ENCODE results near the gene SERPINI2. TPM values are rescaled to one million over a fixed set of nuclear protein-coding genes. Genes with fewer than 3 reads are reported as not detected.

The SERPINI2 gene
- polyA plus RNA-seq, 2 of the 4 experiments (the other 2 are of a cell fraction) = not detected

- CTCF ChIA-PET = no interaction called here
- DNase-seq (ENCODE audit: low read depth in 1 of 2, low spot score in 1 of 2) (peak; percentile 0 to 9), FAIRE-seq (no peak), ATAC-seq (peak in 1 of 2 experiments; percentile 75; a peak in 4 of 6 replicates)
- no peaks in the 10 kb centered on the region for H3K9me3 ChIP-seq
- no peak overlapping the region for H3K4me2 ChIP-seq
- H3K4me1 ChIP-seq = no peaks in the 10 kb centered on the region
- no peak for TF ChIP-seq KDM1A (IDR thresholded peaks at IDR 0.05; ENCODE audit: low read depth)
- no peak for TF ChIP-seq FOXS1 (CRISPR knock-in tag; IDR thresholded peaks at IDR 0.05)
- no peak for TF ChIP-seq RNF2 (IDR thresholded peaks at IDR 0.05; ENCODE audit: borderline replicate concordance, low read depth)
- WGBS (ENCODE audit: missing lambda C conversion rate) = 5% methylated on average over 3 of the region's 3 CpGs
- no peak overlapping the region for H3K27ac ChIP-seq
- H3K4me3 ChIP-seq = no peak overlapping the region
- POLR2A ChIA-PET = no interaction called here
Observed at GRCh38 chr3:167493244-167493643, 19.4 kb upstream of the SERPINI2 start.

- Histone ChIP-seq H3K27ac (no peak overlapping the region), H3K4me1 (no peaks in the 10 kb centered on the region), H3K4me3 (no peak overlapping the region), H3K4me2 (no peak overlapping the region), H3K9me3 (no peaks in the 10 kb centered on the region)
- TF ChIP-seq NFE2L2 (conservative IDR thresholded peaks at IDR 0.05; ENCODE audit: low read length) (no peak), SREBF2 (IDR thresholded peaks at IDR 0.05) (no peak), PHF8 (IDR thresholded peaks at IDR 0.05; ENCODE audit: borderline replicate concordance, low read depth) (no peak), JUN (IDR thresholded peaks at IDR 0.05) (no peak), EHMT2 (IDR thresholded peaks at IDR 0.05; ENCODE audit: low read depth) (no peak), CHD4 (IDR thresholded peaks at IDR 0.05; ENCODE audit: borderline replicate concordance) (no peak), FOSL2 (IDR thresholded peaks at IDR 0.05) (no peak), FOSL2 (CRISPR knock-in tag; IDR thresholded peaks at IDR 0.05) (no peak), KDM5A (IDR thresholded peaks at IDR 0.05) (no peak), USF2 (IDR thresholded peaks at IDR 0.05) (no peak), POLR2A (IDR thresholded peaks at IDR 0.05; ENCODE audit: low read length) (no peak), HOXB13 (CRISPR knock-in tag; IDR thresholded peaks at IDR 0.05; ENCODE audit: low read depth) (no peak), MAFK (IDR thresholded peaks at IDR 0.05; ENCODE audit: partially characterized antibody) (no peak), CHD2 (IDR thresholded peaks at IDR 0.05; ENCODE audit: low read length, partially characterized antibody) (no peak), CTCF (IDR thresholded peaks at IDR 0.05) (no peak), HOXB5 (CRISPR knock-in tag; IDR thresholded peaks at IDR 0.05) (no peak), REST (IDR thresholded peaks at IDR 0.05) (no peak), EHF (CRISPR knock-in tag; IDR thresholded peaks at IDR 0.05) (no peak), ELK1 (IDR thresholded peaks at IDR 0.05; ENCODE audit: low read depth, low read length) (no peak)
- FAIRE-seq = no peak
- ChIA-PET POLR2A (no interaction called here), CTCF (no interaction called here)
- no peak for ATAC-seq
- DNase-seq (ENCODE audit: low read depth in 1 of 2, low spot score in 1 of 2) = no peak
Observed at GRCh38 chr3:167491621-167492020, 17.8 kb upstream of the SERPINI2 start.

Data from A549 (cell line).